GM18517 (cell line): ENCODE data around the gene THAP7.

Experiments used
- ATAC-seq: cut with Tn5 transposase; IDR thresholded peaks from one replicate; pipeline ENCODE4 v1.9.1; 2021; ENCODE audit warnings: mild to moderate bottlenecking, moderate library complexity; ENCODE audit not compliant: unreplicated experiment

Gene THAP7

GRCh38 chr22:20965104-20965887, 36.6 kb downstream of the THAP7 start:
- ATAC-seq = no peak

- no peak for ATAC-seq
These were observed 37.2 kb downstream of the THAP7 start for GRCh38 chr22:20964799-20965103.

GRCh38 chr22:20964090-20964798, 37.7 kb downstream of the THAP7 start:
- ATAC-seq = no peak

GRCh38 chr22:20963201-20964052, 38.5 kb downstream of the THAP7 start:
- no peak for ATAC-seq

- no peak for ATAC-seq
These were observed 39.4 kb downstream of the THAP7 start for GRCh38 chr22:20962491-20962945.

- ATAC-seq = no peak
These were observed 41.3 kb downstream of the THAP7 start for GRCh38 chr22:20960609-20961008.

- ATAC-seq = no peak
These were observed 42.1 kb downstream of the THAP7 start for GRCh38 chr22:20959578-20960461.

- ATAC-seq = no peak
These were observed 44.1 kb downstream of the THAP7 start for GRCh38 chr22:20957683-20958431.

GRCh38 chr22:20957102-20957682, 44.7 kb downstream of the THAP7 start:
- ATAC-seq = no peak

GRCh38 chr22:20956258-20957101, 45.4 kb downstream of the THAP7 start:
- no peak for ATAC-seq

- no peak for ATAC-seq
These were observed 46.4 kb downstream of the THAP7 start for GRCh38 chr22:20955548-20955947.

GRCh38 chr22:20953668-20954500, 48.0 kb downstream of the THAP7 start:
- ATAC-seq = no peak

- ATAC-seq = no peak
These were observed 48.6 kb downstream of the THAP7 start for GRCh38 chr22:20953342-20953608.

- no peak for ATAC-seq
These were observed 49.2 kb downstream of the THAP7 start for GRCh38 chr22:20952544-20953341.

GRCh38 chr22:20951932-20952380, 50.0 kb downstream of the THAP7 start:
- ATAC-seq = no peak

GRCh38 chr22:20951151-20951931, 50.6 kb downstream of the THAP7 start:
- no peak for ATAC-seq
